Left ventricle myocardium superior (tissue), 1 donor: ENCODE results near the gene MYMX. TPM values are rescaled to one million over a fixed set of nuclear protein-coding genes. Genes with fewer than 3 reads are reported as not detected.

Source experiments
- total RNA-seq: library from RNA; stranded (reverse); fragmentation: NEBNext Ultra II Directional; extraction: Animal tissue kit (Norgen Biotek cat#: 25700); gene quantifications from one replicate; pipeline ENCODE4 v1.2.1, GENCODE V29; 2021
- donor health status: DM: no; HTN: yes; CAD: no; lungs with severe emphysema.

MYMX gene
- total RNA-seq, 1 donor from 2014 or later = 0.67 TPM

Other genes with a start within 250 kb of the MYMX start
- 38.8 TPM for gene MRPL14, start 89.5 kb upstream of the MYMX start, total RNA-seq
- gene TMEM63B, start 89.4 kb upstream of the MYMX start, total RNA-seq = 47.3 TPM
- 0.40 TPM for gene CAPN11, start 58.1 kb upstream of the MYMX start, total RNA-seq
- 217 TPM for gene SLC29A1, start 6.7 kb downstream of the MYMX start, total RNA-seq
- 873 TPM for gene HSP90AB1, start 30.2 kb downstream of the MYMX start, total RNA-seq
- 20.0 TPM for gene SLC35B2, start 40.6 kb downstream of the MYMX start, total RNA-seq
- 3.1 TPM for gene NFKBIE, start 48.6 kb downstream of the MYMX start, total RNA-seq
- not detected for gene TMEM151B, start 53.5 kb downstream of the MYMX start, total RNA-seq
- gene AARS2, start 96.4 kb downstream of the MYMX start, total RNA-seq = 11.5 TPM
- gene SPATS1, start 125.7 kb downstream of the MYMX start, total RNA-seq = not detected
- gene CDC5L, start 170.8 kb downstream of the MYMX start, total RNA-seq = 20.1 TPM